Measurements from ENCODE around the gene ATP9A. TPM values are rescaled to one million over a fixed set of nuclear protein-coding genes. Genes with fewer than 3 reads are reported as not detected.
"Not testable (repeated sequence)": the region's sequence is repeated elsewhere in the genome, so short reads cannot be mapped to it uniquely, and the experiment has no call there.

ATP9A gene
- total and polyA plus RNA-seq, 2 donors from 2014 or later, result 7.1 to 40.2 TPM

DNA sequence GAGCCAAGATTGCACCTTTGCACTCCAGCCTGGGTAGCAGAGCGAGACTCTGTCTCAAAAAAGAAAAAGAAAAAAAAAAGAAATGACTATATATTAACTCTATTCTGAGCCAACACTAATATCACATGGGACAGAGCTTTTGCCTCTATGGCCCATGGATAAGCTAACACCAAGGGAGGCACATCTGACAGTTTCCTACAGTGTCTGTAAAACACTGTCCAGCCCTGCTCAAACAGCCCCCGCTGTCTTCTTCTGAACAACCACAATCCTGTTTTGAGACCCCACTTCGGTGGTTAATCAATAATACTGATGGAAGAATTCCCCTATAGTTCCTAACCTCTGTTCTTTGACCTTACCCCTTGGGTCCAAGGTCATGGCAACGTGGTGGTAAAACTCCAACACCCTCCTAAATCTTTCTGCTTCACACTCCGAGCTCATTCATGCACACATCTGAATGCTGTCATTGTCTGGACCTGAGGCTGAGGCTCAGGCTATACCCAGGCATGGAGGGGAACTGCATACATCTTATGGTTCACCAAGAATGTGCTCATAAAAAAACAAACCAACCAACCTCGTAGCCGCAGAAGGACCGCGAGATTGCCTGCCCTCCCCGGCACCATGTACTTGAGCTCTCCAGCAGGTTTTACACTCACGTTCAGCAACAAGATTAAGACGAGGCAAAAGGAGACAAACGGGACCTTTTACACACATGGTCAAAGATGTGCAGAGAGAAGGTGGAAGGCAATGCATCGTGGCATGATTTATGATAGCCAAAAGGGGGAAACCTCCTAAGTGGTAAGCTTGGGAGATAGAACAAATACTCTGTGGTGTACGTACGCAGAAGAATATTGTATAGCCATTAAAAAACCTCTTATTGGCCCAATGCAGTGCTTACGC, 120.3 kb downstream of the ATP9A start:
- H3K9me3 ChIP-seq (ENCODE audit: control insufficient read depth in 2 of 3, insufficient read depth in 1 of 3, low read length in 3 of 3), result no peaks in the 10 kb centered on the region
- TF ChIP-seq CTCF (IDR thresholded peaks at IDR 0.05; ENCODE audit: borderline replicate concordance, extremely low read depth, insufficient read depth), result no peak
- no peak for DNase-seq
- no peaks in the 10 kb centered on the region for H3K4me1 ChIP-seq (ENCODE audit: control insufficient read depth in 2 of 3, insufficient read depth in 2 of 3, low read depth in 1 of 3, low read length in 3 of 3)
- H3K4me3 ChIP-seq (ENCODE audit: low read length in 3 of 3), result no peak overlapping the region
- H3K27me3 ChIP-seq (ENCODE audit: control insufficient read depth, insufficient read depth, low read length), result no peaks in the 10 kb centered on the region
- H3K36me3 ChIP-seq (ENCODE audit: control insufficient read depth in 2 of 3, insufficient read depth in 3 of 3, low read length in 3 of 3), result no peaks in the 10 kb centered on the region
- FAIRE-seq, result no peak
- no peak overlapping the region for H3K27ac ChIP-seq (ENCODE audit: low read depth in 2 of 2, low read length in 2 of 2)
- H3K9ac ChIP-seq (ENCODE audit: low read length in 3 of 3), result no peak overlapping the region
- intact Hi-C loops (cut with DNase I), result loop anchor here (10.0 kb wide), 1 partner anchor 157 kb away; the partner anchor contains the start of gene SALL4

- not testable (repeated sequence) for H3K27ac ChIP-seq (ENCODE audit: low read depth in 2 of 2, low read length in 2 of 2); FAIRE-seq; H3K36me3 ChIP-seq (ENCODE audit: control insufficient read depth in 2 of 3, insufficient read depth in 3 of 3, low read length in 3 of 3); H3K4me3 ChIP-seq (ENCODE audit: low read length in 3 of 3); DNase-seq; H3K9ac ChIP-seq (ENCODE audit: low read length in 3 of 3); H3K27me3 ChIP-seq (ENCODE audit: control insufficient read depth, insufficient read depth, low read length); H3K4me1 ChIP-seq (ENCODE audit: control insufficient read depth in 2 of 3, insufficient read depth in 2 of 3, low read depth in 1 of 3, low read length in 3 of 3); H3K9me3 ChIP-seq (ENCODE audit: control insufficient read depth in 2 of 3, insufficient read depth in 1 of 3, low read length in 3 of 3)
- intact Hi-C loops (cut with DNase I), result loop anchor here (10.0 kb wide), 1 partner anchor 161 kb away; the partner anchor contains the start of gene SALL4
These were observed 124.4 kb downstream of the ATP9A start for GRCh38 chr20:51643810-51644209.

GRCh38 chr20:51643390-51643789, 124.8 kb downstream of the ATP9A start:
- H3K27me3 ChIP-seq (ENCODE audit: control insufficient read depth, insufficient read depth, low read length), result no peaks in the 10 kb centered on the region
- DNase-seq (no peak), FAIRE-seq (no peak)
- intact Hi-C loops (cut with DNase I), result loop anchor here (10.0 kb wide), 1 partner anchor 161 kb away; the partner anchor contains the start of gene SALL4
- no peak for TF ChIP-seq CTCF (IDR thresholded peaks at IDR 0.05; ENCODE audit: borderline replicate concordance, extremely low read depth, insufficient read depth)
- no peak overlapping the region for H3K27ac ChIP-seq (ENCODE audit: low read depth in 2 of 2, low read length in 2 of 2)
- no peaks in the 10 kb centered on the region for H3K36me3 ChIP-seq (ENCODE audit: control insufficient read depth in 2 of 3, insufficient read depth in 3 of 3, low read length in 3 of 3)
- H3K9me3 ChIP-seq (ENCODE audit: control insufficient read depth in 2 of 3, insufficient read depth in 1 of 3, low read length in 3 of 3), result no peaks in the 10 kb centered on the region
- no peak overlapping the region for H3K9ac ChIP-seq (ENCODE audit: low read length in 3 of 3)
- H3K4me3 ChIP-seq (ENCODE audit: low read length in 3 of 3), result no peak overlapping the region
- no peaks in the 10 kb centered on the region for H3K4me1 ChIP-seq (ENCODE audit: control insufficient read depth in 2 of 3, insufficient read depth in 2 of 3, low read depth in 1 of 3, low read length in 3 of 3)

DNA sequence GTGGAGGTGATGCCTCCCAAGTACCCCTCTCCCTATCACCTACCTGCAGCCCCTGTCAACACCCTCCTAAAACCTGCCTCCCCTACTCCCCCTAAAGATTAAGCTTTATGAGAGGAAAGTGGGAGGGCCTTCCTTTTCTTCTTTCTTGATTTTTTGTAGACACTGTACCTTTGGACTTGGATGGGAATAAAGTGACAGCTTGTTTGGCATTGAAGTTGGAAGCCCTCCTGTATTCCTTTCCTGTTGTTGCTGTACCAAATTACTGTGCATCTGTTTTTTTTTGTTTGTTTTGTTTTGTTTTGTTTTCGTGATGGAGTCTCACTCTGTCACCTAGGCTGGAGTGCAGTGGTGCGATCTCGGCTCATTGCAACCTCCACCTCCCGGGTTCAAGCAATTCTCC, 126.3 kb downstream of the ATP9A start:
- intact Hi-C loops (cut with DNase I), result loop anchor here (10.0 kb wide), 1 partner anchor 163 kb away; the partner anchor contains the start of gene SALL4
- H3K27ac ChIP-seq (ENCODE audit: low read depth in 2 of 2, low read length in 2 of 2), result no peak overlapping the region
- no peak for FAIRE-seq

More for the DNA sequence above, 126.3 kb downstream of the ATP9A start:
- no peaks in the 10 kb centered on the region for H3K27me3 ChIP-seq (ENCODE audit: control insufficient read depth, insufficient read depth, low read length)
- no peak overlapping the region for H3K4me3 ChIP-seq (ENCODE audit: low read length in 3 of 3)
- H3K4me1 ChIP-seq (ENCODE audit: control insufficient read depth in 2 of 3, insufficient read depth in 2 of 3, low read depth in 1 of 3, low read length in 3 of 3), result no peaks in the 10 kb centered on the region
- no peak overlapping the region for H3K9ac ChIP-seq (ENCODE audit: low read length in 3 of 3)
- no peak for DNase-seq
- no peak for TF ChIP-seq CTCF (IDR thresholded peaks at IDR 0.05; ENCODE audit: borderline replicate concordance, extremely low read depth, insufficient read depth)
- H3K9me3 ChIP-seq (ENCODE audit: control insufficient read depth in 2 of 3, insufficient read depth in 1 of 3, low read length in 3 of 3), result no peaks in the 10 kb centered on the region
- no peaks in the 10 kb centered on the region for H3K36me3 ChIP-seq (ENCODE audit: control insufficient read depth in 2 of 3, insufficient read depth in 3 of 3, low read length in 3 of 3)

All from kidney (tissue), 14 donors.